HEK293 (cell line): ENCODE measurements around the gene SEC62.

Experiments
- CTCF ChIP-seq: fragments of 450-650 bp; formaldehyde crosslinking; IDR thresholded peaks from 2 replicates; pipeline ENCODE4 v1.5.1; 2016; ENCODE audit warnings: missing biosample characterization, missing genetic modification characterization
- YY1 ChIP-seq: fragments of 450-650 bp; formaldehyde crosslinking; IDR thresholded peaks from 2 replicates; pipeline ENCODE4 v1.5.1; 2018; ENCODE audit warnings: missing biosample characterization, missing genetic modification characterization
- YY2 ChIP-seq: fragments of 450-650 bp; formaldehyde crosslinking; IDR thresholded peaks from 2 replicates; pipeline ENCODE4 v1.5.1; 2016; ENCODE audit warnings: missing biosample characterization, missing genetic modification characterization
- ZFP41 ChIP-seq: fragments of 450-650 bp; formaldehyde crosslinking; IDR thresholded peaks from 2 replicates; pipeline ENCODE4 v1.5.1; 2016; ENCODE audit warnings: missing biosample characterization, missing genetic modification characterization, borderline replicate concordance
- ZNF114 ChIP-seq: fragments of 450-650 bp; formaldehyde crosslinking; IDR thresholded peaks from 2 replicates; pipeline ENCODE4 v1.5.0; 2017; ENCODE audit warnings: missing biosample characterization, missing genetic modification characterization
- ZNF211 ChIP-seq: fragments of 450-650 bp; formaldehyde crosslinking; IDR thresholded peaks from 2 replicates; pipeline ENCODE4 v1.5.1; 2016; ENCODE audit warnings: low read depth, missing biosample characterization, missing genetic modification characterization
- ZNF362 ChIP-seq: fragments of 450-650 bp; formaldehyde crosslinking; IDR thresholded peaks from 2 replicates; pipeline ENCODE4 v1.5.1; 2016; ENCODE audit warnings: missing biosample characterization, missing genetic modification characterization
- ZNF621 ChIP-seq: fragments of 450-650 bp; formaldehyde crosslinking; IDR thresholded peaks from 2 replicates; pipeline ENCODE4 v1.5.1; 2017; ENCODE audit warnings: missing biosample characterization, missing genetic modification characterization
- TF ChIP-seq, protein P1 (sequence below): fragments of 450-650 bp; formaldehyde crosslinking; IDR thresholded peaks from 2 replicates; pipeline ENCODE4 v1.5.1; 2016; ENCODE audit warnings: missing biosample characterization, missing genetic modification characterization
- TF ChIP-seq, protein P2 (sequence below): fragments of 450-650 bp; formaldehyde crosslinking; IDR thresholded peaks from 2 replicates; pipeline ENCODE4 v1.5.1; 2016; ENCODE audit warnings: missing biosample characterization, missing genetic modification characterization
- TF ChIP-seq, protein P3 (sequence below): fragments of 450-650 bp; formaldehyde crosslinking; IDR thresholded peaks from 2 replicates; pipeline ENCODE4 v1.5.1; 2017; ENCODE audit warnings: missing biosample characterization, missing genetic modification characterization
- TF ChIP-seq, protein P4 (sequence below): fragments of 450-650 bp; formaldehyde crosslinking; IDR thresholded peaks from 2 replicates; pipeline ENCODE4 v1.5.1; 2017; ENCODE audit warnings: missing biosample characterization, mild to moderate bottlenecking, missing genetic modification characterization, moderate library complexity

GRCh38 chr3:169945313-169945712, 21.3 kb upstream of the SEC62 start:
- TF ChIP-seq ZNF211 (tag by site-specific recombination) (no peak), CTCF (tag by site-specific recombination) (no peak), ZNF621 (no peak), YY2 (tag by site-specific recombination) (no peak), ZNF362 (tag by site-specific recombination) (no peak), ZFP41 (tag by site-specific recombination) (no peak), YY1 (no peak), ZNF114 (tag by site-specific recombination) (no peak)
- TF ChIP-seq, protein P1, sequence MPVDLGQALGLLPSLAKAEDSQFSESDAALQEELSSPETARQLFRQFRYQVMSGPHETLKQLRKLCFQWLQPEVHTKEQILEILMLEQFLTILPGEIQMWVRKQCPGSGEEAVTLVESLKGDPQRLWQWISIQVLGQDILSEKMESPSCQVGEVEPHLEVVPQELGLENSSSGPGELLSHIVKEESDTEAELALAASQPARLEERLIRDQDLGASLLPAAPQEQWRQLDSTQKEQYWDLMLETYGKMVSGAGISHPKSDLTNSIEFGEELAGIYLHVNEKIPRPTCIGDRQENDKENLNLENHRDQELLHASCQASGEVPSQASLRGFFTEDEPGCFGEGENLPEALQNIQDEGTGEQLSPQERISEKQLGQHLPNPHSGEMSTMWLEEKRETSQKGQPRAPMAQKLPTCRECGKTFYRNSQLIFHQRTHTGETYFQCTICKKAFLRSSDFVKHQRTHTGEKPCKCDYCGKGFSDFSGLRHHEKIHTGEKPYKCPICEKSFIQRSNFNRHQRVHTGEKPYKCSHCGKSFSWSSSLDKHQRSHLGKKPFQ (tag by site-specific recombination), result no peak
- TF ChIP-seq, protein P2, sequence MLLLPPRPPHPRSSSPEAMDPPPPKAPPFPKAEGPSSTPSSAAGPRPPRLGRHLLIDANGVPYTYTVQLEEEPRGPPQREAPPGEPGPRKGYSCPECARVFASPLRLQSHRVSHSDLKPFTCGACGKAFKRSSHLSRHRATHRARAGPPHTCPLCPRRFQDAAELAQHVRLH, result no peak
- TF ChIP-seq, protein P3, sequence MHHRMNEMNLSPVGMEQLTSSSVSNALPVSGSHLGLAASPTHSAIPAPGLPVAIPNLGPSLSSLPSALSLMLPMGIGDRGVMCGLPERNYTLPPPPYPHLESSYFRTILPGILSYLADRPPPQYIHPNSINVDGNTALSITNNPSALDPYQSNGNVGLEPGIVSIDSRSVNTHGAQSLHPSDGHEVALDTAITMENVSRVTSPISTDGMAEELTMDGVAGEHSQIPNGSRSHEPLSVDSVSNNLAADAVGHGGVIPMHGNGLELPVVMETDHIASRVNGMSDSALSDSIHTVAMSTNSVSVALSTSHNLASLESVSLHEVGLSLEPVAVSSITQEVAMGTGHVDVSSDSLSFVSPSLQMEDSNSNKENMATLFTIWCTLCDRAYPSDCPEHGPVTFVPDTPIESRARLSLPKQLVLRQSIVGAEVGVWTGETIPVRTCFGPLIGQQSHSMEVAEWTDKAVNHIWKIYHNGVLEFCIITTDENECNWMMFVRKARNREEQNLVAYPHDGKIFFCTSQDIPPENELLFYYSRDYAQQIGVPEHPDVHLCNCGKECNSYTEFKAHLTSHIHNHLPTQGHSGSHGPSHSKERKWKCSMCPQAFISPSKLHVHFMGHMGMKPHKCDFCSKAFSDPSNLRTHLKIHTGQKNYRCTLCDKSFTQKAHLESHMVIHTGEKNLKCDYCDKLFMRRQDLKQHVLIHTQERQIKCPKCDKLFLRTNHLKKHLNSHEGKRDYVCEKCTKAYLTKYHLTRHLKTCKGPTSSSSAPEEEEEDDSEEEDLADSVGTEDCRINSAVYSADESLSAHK, result no peak
- TF ChIP-seq, protein P4, sequence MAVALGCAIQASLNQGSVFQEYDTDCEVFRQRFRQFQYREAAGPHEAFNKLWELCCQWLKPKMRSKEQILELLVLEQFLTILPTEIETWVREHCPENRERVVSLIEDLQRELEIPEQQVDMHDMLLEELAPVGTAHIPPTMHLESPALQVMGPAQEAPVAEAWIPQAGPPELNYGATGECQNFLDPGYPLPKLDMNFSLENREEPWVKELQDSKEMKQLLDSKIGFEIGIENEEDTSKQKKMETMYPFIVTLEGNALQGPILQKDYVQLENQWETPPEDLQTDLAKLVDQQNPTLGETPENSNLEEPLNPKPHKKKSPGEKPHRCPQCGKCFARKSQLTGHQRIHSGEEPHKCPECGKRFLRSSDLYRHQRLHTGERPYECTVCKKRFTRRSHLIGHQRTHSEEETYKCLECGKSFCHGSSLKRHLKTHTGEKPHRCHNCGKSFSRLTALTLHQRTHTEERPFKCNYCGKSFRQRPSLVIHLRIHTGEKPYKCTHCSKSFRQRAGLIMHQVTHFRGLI (tag by site-specific recombination), result no peak
